Measurements from ENCODE around the gene MLLT10.

Gene MLLT10

DNA sequence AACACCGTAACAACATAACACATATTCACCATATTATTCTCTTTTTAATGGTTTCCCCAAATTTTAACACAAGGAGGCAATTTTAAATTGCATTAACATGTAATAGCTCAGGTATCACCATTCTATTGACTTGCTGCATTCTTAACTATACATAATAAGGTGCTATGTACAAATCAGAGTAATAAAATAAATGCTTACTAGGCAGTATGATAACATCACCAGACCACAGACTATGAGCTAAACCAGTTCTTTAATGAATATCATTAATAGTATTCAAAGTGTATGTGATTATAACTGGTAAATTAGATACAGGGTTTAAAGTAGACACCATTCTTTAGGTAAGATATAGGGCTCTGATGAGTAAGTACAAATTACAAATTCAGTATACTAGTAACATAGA is 242.9 kb downstream of the MLLT10 start:
- no peak for DNase-seq
- in situ Hi-C loops (cut with MboI; ENCODE audit: low pct_unique_long_range_greater_than_20kb, low sequenced_read_pairs) = no loop called here

DNA sequence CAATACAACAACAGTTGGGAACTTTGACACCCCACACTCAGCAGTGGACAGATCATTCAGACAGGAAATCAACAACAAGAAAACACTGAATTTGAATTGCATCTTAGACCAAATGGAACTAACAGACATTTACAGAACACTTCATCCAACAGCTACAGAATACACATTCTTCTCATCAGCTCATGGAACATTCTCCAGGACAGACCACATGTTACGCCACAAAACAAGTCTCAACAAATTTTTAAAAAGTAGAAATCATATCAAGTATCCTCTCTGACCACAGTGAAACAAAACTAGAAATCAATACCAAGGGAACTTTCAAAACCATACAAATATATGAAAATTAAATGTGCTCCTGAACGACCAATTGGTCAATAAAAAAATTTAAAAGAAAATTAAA is 257.2 kb downstream of the MLLT10 start:
- in situ Hi-C loops (cut with MboI; ENCODE audit: low pct_unique_long_range_greater_than_20kb, low sequenced_read_pairs) = no loop called here
- no peak for DNase-seq
